ENCODE data around the gene ITPKB. TPM values are rescaled to one million over a fixed set of nuclear protein-coding genes. Genes with fewer than 3 reads are reported as not detected.

The ITPKB gene
- total RNA-seq, 1 experiment from 2014 or later: 9.5 TPM

DNA sequence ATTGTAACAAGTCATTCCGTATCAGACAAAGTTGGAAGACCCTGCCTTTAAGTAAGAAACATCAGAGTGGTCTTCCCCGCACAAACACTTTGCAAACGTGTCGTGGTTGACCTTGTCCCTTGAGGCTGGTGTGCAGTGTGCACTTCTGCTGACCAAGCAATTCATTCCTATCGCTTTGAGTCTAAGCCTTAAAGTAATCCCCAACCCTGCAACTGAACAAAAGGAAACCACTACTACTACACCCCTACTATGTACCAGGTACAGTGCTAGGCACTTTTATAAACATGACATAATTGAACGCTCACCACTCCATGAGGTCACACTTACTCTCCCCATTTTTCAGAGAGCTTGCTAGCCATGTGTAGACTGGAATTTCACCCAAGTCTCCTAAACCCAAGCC is 10.6 kb downstream of the ITPKB start:
- no peaks in the 10 kb centered on the region for H3K27me3 Mint-ChIP-seq (ENCODE audit: insufficient read depth, unreplicated experiment)
- no peaks in the 10 kb centered on the region for H3K9me3 Mint-ChIP-seq (ENCODE audit: unreplicated experiment)
- TF ChIP-seq, protein P1, sequence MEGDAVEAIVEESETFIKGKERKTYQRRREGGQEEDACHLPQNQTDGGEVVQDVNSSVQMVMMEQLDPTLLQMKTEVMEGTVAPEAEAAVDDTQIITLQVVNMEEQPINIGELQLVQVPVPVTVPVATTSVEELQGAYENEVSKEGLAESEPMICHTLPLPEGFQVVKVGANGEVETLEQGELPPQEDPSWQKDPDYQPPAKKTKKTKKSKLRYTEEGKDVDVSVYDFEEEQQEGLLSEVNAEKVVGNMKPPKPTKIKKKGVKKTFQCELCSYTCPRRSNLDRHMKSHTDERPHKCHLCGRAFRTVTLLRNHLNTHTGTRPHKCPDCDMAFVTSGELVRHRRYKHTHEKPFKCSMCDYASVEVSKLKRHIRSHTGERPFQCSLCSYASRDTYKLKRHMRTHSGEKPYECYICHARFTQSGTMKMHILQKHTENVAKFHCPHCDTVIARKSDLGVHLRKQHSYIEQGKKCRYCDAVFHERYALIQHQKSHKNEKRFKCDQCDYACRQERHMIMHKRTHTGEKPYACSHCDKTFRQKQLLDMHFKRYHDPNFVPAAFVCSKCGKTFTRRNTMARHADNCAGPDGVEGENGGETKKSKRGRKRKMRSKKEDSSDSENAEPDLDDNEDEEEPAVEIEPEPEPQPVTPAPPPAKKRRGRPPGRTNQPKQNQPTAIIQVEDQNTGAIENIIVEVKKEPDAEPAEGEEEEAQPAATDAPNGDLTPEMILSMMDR (IDR thresholded peaks at IDR 0.05; ENCODE audit: unreplicated experiment): no peak
- no peak overlapping the region for H3K4me3 Mint-ChIP-seq (ENCODE audit: unreplicated experiment)
- intact Hi-C loops (cut with micrococcal nuclease): no loop called here
- H3K36me3 Mint-ChIP-seq (ENCODE audit: insufficient read depth, unreplicated experiment): peaks cover 8% of the 10 kb centered on the region
- peaks cover 27% of the 10 kb centered on the region for H3K4me1 Mint-ChIP-seq (ENCODE audit: insufficient read depth, unreplicated experiment)
- ChIA-PET POLR2A (interaction anchor here (0.6 to 1.2 kb wide), 2 partner anchors 66 to 190 kb away, joined by 3 to 4 read pairs; no protein-coding TSS in a partner anchor), CTCF (interaction anchor here (0.6 to 2.0 kb wide), 3 partner anchors 11 to 94 kb away, joined by 3 to 16 read pairs (median 3); partner anchors contain the start of gene ITPKB)
- no peak overlapping the region for H3K27ac Mint-ChIP-seq (ENCODE audit: low read depth, unreplicated experiment)
- DNase-seq (ENCODE audit: unreplicated experiment): no peak
- no TSS peak for BruUV-seq (replicated peaks)

DNA sequence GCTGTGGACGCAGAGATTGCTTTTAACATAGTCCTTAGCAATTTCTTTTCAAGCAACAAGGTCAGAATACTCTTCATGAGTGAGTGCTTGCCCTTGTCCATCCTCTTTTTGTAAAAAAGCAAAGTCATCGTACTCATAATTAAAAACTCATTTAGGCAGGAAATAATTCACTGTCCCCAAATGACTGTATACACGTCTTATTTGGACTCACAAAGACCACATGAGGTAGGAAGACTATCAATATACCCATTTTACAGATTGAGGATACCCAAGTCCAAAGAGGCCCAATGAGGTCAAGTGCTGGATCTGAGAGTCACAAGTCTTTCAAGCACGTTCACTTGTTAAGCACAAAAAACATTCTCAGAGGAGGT is 13.2 kb downstream of the ITPKB start:
- POLR2A ChIA-PET: interaction anchor here (0.9 kb wide), 1 partner anchor 19 kb away, joined by 3 read pairs; no protein-coding TSS in a partner anchor

DNA sequence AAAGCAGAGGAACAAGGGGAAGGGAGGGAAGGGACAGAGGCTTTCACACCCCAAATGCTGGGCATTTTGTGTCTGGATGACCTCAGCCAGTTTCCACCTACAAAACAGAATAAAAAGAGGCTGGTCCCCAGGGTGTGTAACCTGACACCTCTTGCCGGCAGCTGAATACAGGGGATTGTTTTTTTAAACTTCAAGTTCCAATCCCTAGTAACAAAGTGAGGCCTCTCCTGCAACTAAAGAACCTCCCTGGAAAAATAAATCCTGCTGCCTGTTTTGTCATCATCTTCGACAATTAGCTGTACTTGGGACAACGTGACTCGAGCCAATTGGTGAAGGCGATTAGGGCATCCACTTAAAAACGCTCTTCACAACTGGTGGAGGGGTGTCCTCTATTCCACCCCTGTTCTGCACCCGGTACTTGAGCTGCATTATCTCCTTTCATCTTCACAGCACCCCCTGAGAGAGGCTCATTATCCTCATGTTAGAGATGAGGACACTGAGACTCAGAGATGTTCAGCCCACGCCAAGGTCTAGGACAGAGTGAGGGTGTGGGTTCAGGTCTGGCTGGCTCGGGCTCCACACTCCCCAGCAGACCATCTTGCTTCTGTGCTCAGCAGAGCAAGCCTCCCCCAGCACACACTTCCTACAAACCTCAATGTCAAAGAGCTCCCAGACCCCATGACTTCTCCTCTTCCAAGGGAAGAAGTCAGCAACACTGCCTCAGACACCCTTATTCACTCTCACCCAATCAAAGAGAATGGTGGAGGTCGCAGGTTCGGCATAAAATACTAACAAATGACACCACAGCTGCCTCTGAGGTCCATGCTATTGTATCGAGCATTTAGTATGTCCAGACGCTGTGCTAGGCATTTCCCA is 15.2 kb downstream of the ITPKB start:
- TF ChIP-seq, protein P1 (IDR thresholded peaks at IDR 0.05; ENCODE audit: unreplicated experiment): no peak
- Mint-ChIP-seq H3K4me1 (ENCODE audit: insufficient read depth, unreplicated experiment) (peaks cover 20% of the 10 kb centered on the region), H3K9me3 (ENCODE audit: unreplicated experiment) (no peaks in the 10 kb centered on the region), H3K4me3 (ENCODE audit: unreplicated experiment) (no peak overlapping the region), H3K27me3 (ENCODE audit: insufficient read depth, unreplicated experiment) (no peaks in the 10 kb centered on the region), H3K36me3 (ENCODE audit: insufficient read depth, unreplicated experiment) (no peaks in the 10 kb centered on the region), H3K27ac (ENCODE audit: low read depth, unreplicated experiment) (no peak overlapping the region)
- DNase-seq (ENCODE audit: unreplicated experiment): peak; percentile 79
- intact Hi-C loops (cut with micrococcal nuclease): no loop called here
- ChIA-PET CTCF (interaction anchor here (0.6 to 2.0 kb wide), 11 partner anchors 10 to 355 kb away, joined by 3 to 18 read pairs (median 3); partner anchors contain the start of gene ITPKB), POLR2A (interaction anchor here (0.9 to 1.6 kb wide), 5 partner anchors 16 to 215 kb away, joined by 3 to 8 read pairs (median 4); partner anchors contain the start of gene ITPKB)
- BruUV-seq (replicated peaks): no TSS peak

More for the DNA sequence above, 13.2 kb downstream of the ITPKB start:
- H3K27me3 Mint-ChIP-seq (ENCODE audit: insufficient read depth, unreplicated experiment): no peaks in the 10 kb centered on the region
- no peak overlapping the region for H3K27ac Mint-ChIP-seq (ENCODE audit: low read depth, unreplicated experiment)
- BruUV-seq (replicated peaks): no TSS peak
- H3K36me3 Mint-ChIP-seq (ENCODE audit: insufficient read depth, unreplicated experiment): no peaks in the 10 kb centered on the region
- TF ChIP-seq, protein P1 (IDR thresholded peaks at IDR 0.05; ENCODE audit: unreplicated experiment): no peak
- intact Hi-C loops (cut with micrococcal nuclease): no loop called here
- H3K4me3 Mint-ChIP-seq (ENCODE audit: unreplicated experiment): no peak overlapping the region
- CTCF ChIA-PET: interaction anchor here (0.7 to 1.4 kb wide), 3 partner anchors 14 to 28 kb away, joined by 3 to 4 read pairs (median 4); no protein-coding TSS in a partner anchor
- no peak for DNase-seq (ENCODE audit: unreplicated experiment)
- no peaks in the 10 kb centered on the region for H3K9me3 Mint-ChIP-seq (ENCODE audit: unreplicated experiment)
- H3K4me1 Mint-ChIP-seq (ENCODE audit: insufficient read depth, unreplicated experiment): peaks cover 20% of the 10 kb centered on the region

Data from MCF 10A (cell line).